Mucosa of stomach (tissue), 1 donor: ENCODE results near the gene RHOB.
"Not testable (repeated sequence)": the region's sequence is repeated elsewhere in the genome, so short reads cannot be mapped to it uniquely, and the experiment has no call there.

Source experiments
- H3K27me3 ChIP-seq: one replicate; pipeline ENCODE4 v1.7.0; 2013; ENCODE audit warnings: mild to moderate bottlenecking, low read length; ENCODE audit not compliant: control insufficient read depth, insufficient read depth
- H3K36me3 ChIP-seq: one replicate; pipeline ENCODE4 v1.7.0; 2013; ENCODE audit warnings: low read length; ENCODE audit not compliant: control insufficient read depth, insufficient read depth
- H3K4me1 ChIP-seq: one replicate; pipeline ENCODE4 v1.7.0; 2013; ENCODE audit warnings: mild to moderate bottlenecking, low read length; ENCODE audit not compliant: control insufficient read depth, insufficient read depth
- H3K4me3 ChIP-seq: one replicate; pipeline ENCODE4 v1.7.0; 2013; ENCODE audit warnings: low read length
- H3K9ac ChIP-seq: one replicate; pipeline ENCODE4 v1.7.0; 2013; ENCODE audit warnings: mild to moderate bottlenecking, low read length, moderate library complexity
- H3K9me3 ChIP-seq: one replicate; pipeline ENCODE4 v1.7.0; 2013; ENCODE audit warnings: mild to moderate bottlenecking, low read length, moderate library complexity; ENCODE audit not compliant: control insufficient read depth
- donor health status: Pancreatic carcinoma.

RHOB gene

GRCh38 chr2:20414806-20415205, 32.1 kb upstream of the RHOB start:
- peaks cover 10% of the 10 kb centered on the region for H3K4me1 ChIP-seq
- H3K4me3 ChIP-seq = no peak overlapping the region
- no peaks in the 10 kb centered on the region for H3K9me3 ChIP-seq
- H3K36me3 ChIP-seq = no peaks in the 10 kb centered on the region
- H3K27me3 ChIP-seq = no peaks in the 10 kb centered on the region
- H3K9ac ChIP-seq = no peak overlapping the region

GRCh38 chr2:20415511-20415918, 31.4 kb upstream of the RHOB start:
- Histone ChIP-seq H3K9ac (no peak overlapping the region), H3K36me3 (no peaks in the 10 kb centered on the region), H3K9me3 (no peaks in the 10 kb centered on the region), H3K4me3 (no peak overlapping the region), H3K4me1 (peaks cover 10% of the 10 kb centered on the region), H3K27me3 (no peaks in the 10 kb centered on the region)

- no peak overlapping the region for H3K9ac ChIP-seq
- no peak overlapping the region for H3K4me3 ChIP-seq
- no peaks in the 10 kb centered on the region for H3K9me3 ChIP-seq
- no peaks in the 10 kb centered on the region for H3K36me3 ChIP-seq
- H3K4me1 ChIP-seq = peaks cover 15% of the 10 kb centered on the region
- no peaks in the 10 kb centered on the region for H3K27me3 ChIP-seq
These were observed 30.2 kb upstream of the RHOB start for GRCh38 chr2:20416723-20417122.

- H3K9ac ChIP-seq = not testable (repeated sequence)
- H3K4me1 ChIP-seq = peaks cover 21% of the 10 kb centered on the region
These were observed 29.5 kb upstream of the RHOB start for GRCh38 chr2:20417230-20417821.

GRCh38 chr2:20418519-20418918, 28.4 kb upstream of the RHOB start:
- H3K27me3 ChIP-seq = no peaks in the 10 kb centered on the region
- H3K4me3 ChIP-seq = no peak overlapping the region
- no peaks in the 10 kb centered on the region for H3K9me3 ChIP-seq
- H3K9ac ChIP-seq = no peak overlapping the region
- peaks cover 29% of the 10 kb centered on the region for H3K4me1 ChIP-seq
- H3K36me3 ChIP-seq = no peaks in the 10 kb centered on the region

More at GRCh38 chr2:20417230-20417821, 29.5 kb upstream of the RHOB start:
- H3K27me3 ChIP-seq, H3K36me3 ChIP-seq, H3K9me3 ChIP-seq, H3K4me3 ChIP-seq: not testable (repeated sequence)

GRCh38 chr2:20419007-20419576, 27.8 kb upstream of the RHOB start:
- peaks cover 29% of the 10 kb centered on the region for H3K4me1 ChIP-seq
- H3K9me3 ChIP-seq = no peaks in the 10 kb centered on the region
- H3K36me3 ChIP-seq = no peaks in the 10 kb centered on the region
- no peak overlapping the region for H3K9ac ChIP-seq
- H3K27me3 ChIP-seq = no peaks in the 10 kb centered on the region
- no peak overlapping the region for H3K4me3 ChIP-seq

GRCh38 chr2:20419752-20420151, 27.1 kb upstream of the RHOB start:
- Histone ChIP-seq H3K27me3 (no peaks in the 10 kb centered on the region), H3K9me3 (no peaks in the 10 kb centered on the region), H3K4me3 (no peak overlapping the region), H3K4me1 (peaks cover 35% of the 10 kb centered on the region), H3K36me3 (no peaks in the 10 kb centered on the region), H3K9ac (no peak overlapping the region)

- H3K4me1 ChIP-seq = peaks cover 42% of the 10 kb centered on the region
- no peaks in the 10 kb centered on the region for H3K27me3 ChIP-seq
- no peaks in the 10 kb centered on the region for H3K36me3 ChIP-seq
- no peak overlapping the region for H3K4me3 ChIP-seq
- no peak overlapping the region for H3K9ac ChIP-seq
- H3K9me3 ChIP-seq = no peaks in the 10 kb centered on the region
These were observed 25.4 kb upstream of the RHOB start for GRCh38 chr2:20421336-20421987.

GRCh38 chr2:20421988-20422370, 24.9 kb upstream of the RHOB start:
- H3K9ac ChIP-seq = no peak overlapping the region
- no peaks in the 10 kb centered on the region for H3K27me3 ChIP-seq
- no peaks in the 10 kb centered on the region for H3K36me3 ChIP-seq
- no peak overlapping the region for H3K4me3 ChIP-seq
- H3K4me1 ChIP-seq = peaks cover 41% of the 10 kb centered on the region
- H3K9me3 ChIP-seq = no peaks in the 10 kb centered on the region

- H3K4me1 ChIP-seq = peaks cover 38% of the 10 kb centered on the region
- no peaks in the 10 kb centered on the region for H3K36me3 ChIP-seq
- no peak overlapping the region for H3K4me3 ChIP-seq
- no peaks in the 10 kb centered on the region for H3K9me3 ChIP-seq
- H3K9ac ChIP-seq = no peak overlapping the region
- no peaks in the 10 kb centered on the region for H3K27me3 ChIP-seq
These were observed 24.2 kb upstream of the RHOB start for GRCh38 chr2:20422402-20423271.

- Histone ChIP-seq H3K9ac (no peak overlapping the region), H3K4me1 (peaks cover 38% of the 10 kb centered on the region), H3K27me3 (no peaks in the 10 kb centered on the region), H3K36me3 (no peaks in the 10 kb centered on the region), H3K9me3 (no peaks in the 10 kb centered on the region), H3K4me3 (no peak overlapping the region)
These were observed 23.5 kb upstream of the RHOB start for GRCh38 chr2:20423359-20423758.

GRCh38 chr2:20423847-20424246, 23.0 kb upstream of the RHOB start:
- Histone ChIP-seq H3K4me1 (peaks cover 38% of the 10 kb centered on the region), H3K9ac (peak overlapping the region; percentile 25), H3K9me3 (no peaks in the 10 kb centered on the region), H3K27me3 (no peaks in the 10 kb centered on the region), H3K36me3 (no peaks in the 10 kb centered on the region), H3K4me3 (no peak overlapping the region)
